CD4-positive, alpha-beta T cell treated with Interleukin-4 for 4 hours (primary cell): ENCODE data around the gene SIX4.
"Not testable (repeated sequence)": the region's sequence is repeated elsewhere in the genome, so short reads cannot be mapped to it uniquely, and the experiment has no call there.

ENCODE experiments used
- DNase-seq: peaks from one replicate; pipeline ENCODE4 v3.0.0-alpha.2; 2020

The SIX4 gene

DNA sequence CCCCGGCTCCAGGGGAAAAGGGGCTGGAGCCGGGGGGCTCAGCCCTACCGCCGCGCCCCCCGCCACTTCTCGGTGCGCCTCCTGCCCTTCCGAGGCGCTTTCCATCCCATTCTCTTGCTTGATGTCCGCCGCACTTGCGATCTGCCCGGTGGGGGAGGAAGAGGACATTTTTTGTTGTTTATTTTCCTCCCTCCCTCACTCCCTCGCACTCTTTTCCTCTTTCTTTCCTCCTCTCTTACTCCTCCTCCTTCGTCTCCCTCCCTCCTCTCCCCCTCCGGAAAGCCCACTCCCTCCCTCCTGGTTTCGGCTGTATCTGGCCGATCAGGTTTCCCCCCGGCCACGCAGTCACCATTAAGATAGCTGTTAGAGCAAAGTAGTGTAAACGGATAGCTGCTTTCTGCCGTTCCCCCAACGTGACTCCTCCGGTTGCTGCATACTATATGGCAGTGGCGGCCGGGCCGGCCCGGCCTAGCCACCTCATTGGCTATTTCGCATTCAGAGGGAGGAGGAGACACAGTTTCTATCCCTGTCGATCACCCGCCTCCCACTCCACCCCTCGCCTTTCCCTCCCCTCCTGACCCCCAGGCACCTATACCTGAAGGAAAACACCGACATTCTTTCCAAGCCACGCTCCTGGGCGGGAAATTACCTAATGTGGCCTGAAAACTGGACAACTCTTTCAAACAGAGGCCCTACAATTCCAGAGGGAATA is at the start of gene SIX4:
SIX4 (minus strand) TSS at position 445 of the 712 bp plus-strand sequence; CDS start at position 168, 277 bp downstream.
- no peak for DNase-seq

DNA sequence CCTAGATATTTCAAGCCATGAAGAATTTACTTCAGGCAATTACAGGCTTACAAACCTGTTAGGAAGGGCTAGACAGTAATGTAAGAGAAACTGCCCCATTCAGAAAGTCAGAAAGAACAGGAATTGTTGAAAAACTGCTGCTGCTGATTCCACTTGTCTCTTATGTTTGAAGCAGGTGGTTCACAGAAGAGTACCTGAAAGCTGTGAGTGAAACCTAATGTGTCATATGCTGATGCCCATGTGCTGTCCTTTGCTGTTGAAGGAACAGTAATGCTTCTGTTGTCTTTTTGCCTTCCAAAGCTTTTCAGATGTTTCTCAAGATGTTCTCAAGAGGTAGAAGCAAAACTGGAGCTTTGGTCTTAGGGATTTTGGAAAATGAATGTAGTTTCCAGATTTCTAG is 49.4 kb upstream of the SIX4 start:
- DNase-seq: no peak

DNA sequence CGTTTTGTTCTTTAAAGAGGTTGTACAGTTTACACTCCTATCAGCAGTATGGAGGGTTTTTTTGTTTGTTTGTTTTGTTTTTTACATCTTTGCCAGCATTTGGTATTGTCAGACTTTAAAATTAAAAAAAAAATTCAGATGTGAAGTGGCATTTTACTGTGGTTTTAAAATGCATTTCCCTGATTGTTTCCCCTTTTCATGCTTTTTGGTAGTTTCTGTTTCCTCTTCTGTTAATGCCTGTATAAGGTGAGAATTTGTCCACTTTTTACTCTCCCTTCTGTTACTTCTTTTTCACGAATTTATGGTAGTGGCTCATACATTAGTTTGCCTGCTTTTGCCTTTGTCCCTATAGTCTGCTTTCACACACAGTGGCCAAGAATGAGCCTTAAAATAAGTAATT is 47.0 kb upstream of the SIX4 start:
- DNase-seq: no peak

DNA sequence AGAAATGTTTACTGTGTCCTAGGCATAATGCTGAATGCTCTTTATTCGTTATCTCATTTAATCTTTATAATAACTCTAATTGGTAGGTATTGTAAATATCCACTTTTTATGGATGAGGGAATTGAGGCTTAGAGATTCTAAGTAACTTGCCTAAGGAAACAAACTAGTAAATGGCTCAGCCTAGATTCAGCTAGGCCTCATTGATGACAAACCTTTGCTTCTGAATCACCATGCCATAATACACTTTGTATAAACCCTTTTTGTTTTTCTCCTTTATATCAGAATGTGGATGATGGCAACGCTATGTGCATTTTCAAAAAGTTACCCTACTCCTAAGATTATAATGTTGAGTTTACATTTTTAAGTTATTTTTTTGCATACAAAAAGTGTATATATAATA is 44.5 kb upstream of the SIX4 start:
- no peak for DNase-seq

DNA sequence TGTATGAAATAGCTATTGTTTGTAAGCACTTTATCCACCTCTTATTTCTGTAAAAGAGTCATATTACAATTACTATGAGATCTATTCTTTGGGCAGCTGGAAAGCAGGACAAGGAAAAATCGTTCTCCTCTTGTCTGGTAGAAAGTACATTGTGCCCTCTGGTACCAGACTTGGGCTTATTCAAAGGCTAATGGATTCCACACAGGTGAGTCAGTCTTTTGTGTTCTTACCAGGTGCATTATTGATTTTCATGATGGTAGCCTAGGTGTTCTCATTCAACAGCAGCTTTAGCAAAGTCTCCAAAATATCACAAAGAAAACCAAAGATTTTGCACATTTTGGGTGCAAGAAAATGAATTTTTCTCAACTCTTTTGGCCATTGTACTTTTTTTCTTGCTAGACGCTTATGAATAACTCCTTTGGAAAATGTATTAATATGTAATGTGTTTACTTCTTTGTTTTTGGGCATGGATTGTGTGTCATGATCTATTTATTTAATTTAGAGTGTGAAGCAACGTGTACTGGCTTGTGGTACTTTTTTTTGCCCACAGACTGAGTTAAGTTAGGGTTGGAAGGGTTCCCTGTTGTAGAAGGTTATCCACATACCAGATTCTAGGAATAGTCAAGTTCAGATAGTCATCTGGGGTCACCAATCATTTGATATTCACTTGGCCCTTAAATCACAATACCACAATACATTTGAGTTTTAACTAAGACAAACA is 36.7 kb upstream of the SIX4 start:
- DNase-seq: no peak

DNA sequence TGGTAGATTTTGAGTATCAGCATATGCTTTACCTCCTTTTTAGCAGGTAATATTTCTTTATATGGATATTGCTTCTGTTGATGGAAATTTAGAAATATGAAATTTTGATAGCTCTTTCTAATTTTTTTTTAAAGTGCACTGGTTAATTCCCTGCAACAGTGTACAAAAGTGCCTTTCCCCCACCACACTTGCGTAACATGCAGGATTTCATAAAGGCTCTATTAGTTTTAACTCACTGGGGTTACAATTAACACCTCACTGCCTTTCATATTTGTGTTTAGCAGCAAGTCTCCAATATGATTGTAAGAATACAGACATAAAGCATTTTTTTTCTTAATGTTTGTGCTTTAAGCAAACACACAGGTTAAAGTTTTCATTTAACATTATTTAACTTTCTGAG is 36.1 kb upstream of the SIX4 start:
- DNase-seq: no peak

DNA sequence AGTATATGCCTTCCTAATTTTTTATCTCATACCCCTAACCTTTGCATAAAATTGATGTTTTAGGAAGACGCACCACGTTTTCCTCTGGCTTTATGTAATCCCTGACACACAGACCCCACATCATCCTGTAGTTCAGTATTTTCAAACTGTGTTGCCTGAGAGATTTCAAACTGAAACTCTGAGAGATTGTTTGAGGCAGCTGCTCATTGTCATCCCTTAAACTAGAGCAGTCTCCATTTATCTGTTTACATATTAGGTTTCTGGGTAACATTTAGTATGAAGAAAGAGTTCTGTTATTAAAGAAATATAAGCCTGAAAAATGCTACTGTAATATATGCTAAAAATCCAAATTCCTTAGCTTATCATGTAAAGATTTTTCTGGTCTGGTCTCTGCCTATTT is 34.7 kb upstream of the SIX4 start:
- no peak for DNase-seq

DNA sequence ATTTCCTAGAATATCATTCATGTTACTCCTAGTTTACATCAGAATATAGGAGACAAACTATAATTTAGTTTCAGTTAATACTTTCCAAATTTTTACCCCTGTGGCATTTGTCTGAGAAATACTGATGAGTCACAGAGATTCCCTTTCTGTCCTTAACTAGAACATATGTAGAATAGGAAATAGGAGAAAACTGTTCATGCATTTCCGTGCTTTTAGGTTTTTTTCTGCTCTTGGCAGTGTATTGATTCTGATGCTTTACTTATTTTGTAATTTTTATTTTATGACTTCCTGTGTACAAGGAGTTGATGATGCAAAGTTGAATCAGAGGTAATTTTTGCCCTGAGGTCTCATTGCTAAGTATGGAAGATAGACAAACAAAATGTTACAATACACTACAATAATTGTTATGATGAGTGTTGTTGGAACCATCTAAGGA is 33.4 kb upstream of the SIX4 start:
- DNase-seq: no peak

DNA sequence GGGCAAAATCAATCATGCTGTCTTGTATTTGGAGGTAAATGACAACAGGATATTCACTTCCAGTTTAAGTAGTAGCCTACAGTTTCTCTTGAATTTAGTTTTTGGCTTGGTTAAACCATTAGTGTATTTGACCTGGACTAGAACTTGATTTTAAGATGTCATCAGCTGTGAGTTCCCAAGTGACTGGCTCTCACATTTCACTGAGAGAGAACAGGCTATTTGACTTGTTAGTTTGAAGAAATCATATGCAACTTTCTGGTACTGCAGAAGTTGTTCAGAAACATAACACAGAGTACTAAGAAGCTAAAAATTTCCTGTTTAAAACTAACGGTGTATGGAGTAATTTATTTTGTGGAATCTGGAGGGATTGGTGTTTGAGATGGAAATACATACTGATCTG is 32.7 kb upstream of the SIX4 start:
- DNase-seq: no peak

DNA sequence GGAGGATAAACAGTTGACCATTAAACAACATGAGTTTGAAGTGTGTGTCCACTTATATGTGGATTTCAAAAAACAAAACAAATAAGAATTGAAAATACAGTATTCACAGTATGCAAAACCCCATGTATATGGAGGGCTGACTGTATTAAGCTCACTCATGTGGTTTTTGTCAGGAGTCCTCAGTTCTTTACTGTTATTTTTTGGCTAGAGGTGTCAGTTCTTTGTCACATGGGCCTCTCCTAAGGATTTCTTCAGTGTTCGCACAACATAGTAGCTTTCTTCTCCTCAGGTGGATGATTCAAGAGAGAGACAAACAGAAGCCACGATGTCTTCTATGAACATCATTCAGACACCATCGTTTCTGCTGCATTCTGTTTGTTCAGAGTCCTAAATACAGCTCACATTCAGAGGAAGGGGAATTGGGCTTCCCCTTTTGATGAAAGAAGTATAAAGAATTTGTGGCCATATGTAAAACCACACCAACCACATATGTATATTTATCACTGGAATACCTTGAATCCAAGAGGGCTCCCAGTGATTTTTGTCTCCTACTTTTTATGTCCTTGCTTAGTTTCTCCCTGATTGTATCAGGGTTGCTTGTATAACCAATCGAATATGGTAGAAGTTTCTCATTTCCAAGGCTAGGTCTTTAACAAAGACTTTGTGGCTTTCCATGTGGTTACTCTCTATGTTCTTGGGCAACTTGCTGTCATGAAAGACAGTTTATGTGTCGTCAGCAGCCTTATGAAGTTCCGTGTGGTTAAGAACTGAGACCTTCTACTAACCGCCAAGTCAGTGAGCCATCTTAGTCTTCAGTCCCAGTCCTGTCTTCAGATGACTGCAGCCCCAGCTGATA is 29.3 kb upstream of the SIX4 start:
- DNase-seq: peak; percentile 71

DNA sequence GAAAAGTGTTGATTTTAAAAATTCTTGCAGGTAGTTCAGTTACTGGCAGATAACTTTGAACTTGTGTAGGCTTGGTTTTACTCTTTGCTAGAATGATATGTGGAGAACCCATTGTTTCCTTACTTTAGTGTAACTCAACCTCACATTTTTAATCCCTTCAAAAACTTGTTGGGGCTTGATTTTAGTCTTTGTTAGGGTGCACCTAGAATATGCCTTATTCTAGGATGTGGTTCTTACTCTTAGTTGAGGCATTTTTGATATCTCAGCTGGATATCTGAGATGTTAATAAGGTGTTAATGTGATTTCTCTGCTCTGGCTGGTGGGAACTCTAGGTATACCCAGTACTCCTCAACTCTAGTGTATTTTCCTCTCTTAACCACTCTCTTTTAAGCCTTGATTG is 20.4 kb upstream of the SIX4 start:
- no peak for DNase-seq

DNA sequence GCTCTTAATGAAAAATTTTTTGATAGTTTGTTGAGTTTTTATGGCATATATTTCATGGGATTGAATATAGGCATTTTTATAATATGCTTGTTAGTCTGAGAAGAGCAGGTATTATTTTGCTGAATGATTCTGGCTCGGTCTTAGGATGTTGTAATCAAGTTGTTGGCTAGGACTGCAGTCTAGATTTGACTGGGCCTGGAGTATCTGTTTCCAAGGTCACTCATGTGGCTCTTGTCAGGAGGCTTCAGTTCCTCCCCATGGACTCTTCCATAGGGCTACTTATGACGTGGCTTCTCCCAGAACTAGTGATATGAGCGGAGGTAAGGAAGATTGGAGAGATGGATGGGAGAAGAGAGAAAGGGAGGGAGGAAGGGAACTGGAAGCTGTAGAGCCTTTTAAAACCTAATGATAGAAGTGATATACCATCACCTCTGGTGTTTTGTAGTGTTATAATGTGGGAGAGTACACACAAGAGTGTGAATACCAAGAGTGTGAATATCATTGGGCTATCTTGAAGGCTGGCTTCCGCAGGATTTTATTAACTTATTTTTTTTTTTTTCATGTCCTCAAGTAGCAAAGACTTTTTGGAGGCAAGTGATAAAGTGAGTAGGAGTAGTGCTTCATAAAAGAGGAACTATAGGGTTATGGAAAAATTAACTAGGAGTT is 14.8 kb upstream of the SIX4 start:
- DNase-seq: no peak

DNA sequence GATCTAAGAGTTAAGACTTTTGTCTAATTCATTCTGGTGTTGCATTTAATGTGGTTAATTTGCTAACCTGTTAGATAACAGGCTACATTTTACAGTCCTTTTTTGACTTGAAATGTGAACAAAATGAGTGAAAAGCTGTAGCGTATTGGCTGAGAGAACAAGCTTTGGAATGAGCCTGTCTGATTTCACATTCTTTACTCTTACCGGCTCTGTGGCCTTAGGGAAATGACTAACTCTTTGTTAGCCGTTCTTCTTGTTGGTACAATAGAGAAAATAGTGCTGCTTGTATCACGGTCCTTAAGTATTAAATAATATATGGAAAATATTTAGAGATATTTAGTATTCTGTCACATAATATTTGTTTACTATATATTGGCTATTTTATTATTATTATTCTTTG is 12.3 kb upstream of the SIX4 start:
- no peak for DNase-seq

DNA sequence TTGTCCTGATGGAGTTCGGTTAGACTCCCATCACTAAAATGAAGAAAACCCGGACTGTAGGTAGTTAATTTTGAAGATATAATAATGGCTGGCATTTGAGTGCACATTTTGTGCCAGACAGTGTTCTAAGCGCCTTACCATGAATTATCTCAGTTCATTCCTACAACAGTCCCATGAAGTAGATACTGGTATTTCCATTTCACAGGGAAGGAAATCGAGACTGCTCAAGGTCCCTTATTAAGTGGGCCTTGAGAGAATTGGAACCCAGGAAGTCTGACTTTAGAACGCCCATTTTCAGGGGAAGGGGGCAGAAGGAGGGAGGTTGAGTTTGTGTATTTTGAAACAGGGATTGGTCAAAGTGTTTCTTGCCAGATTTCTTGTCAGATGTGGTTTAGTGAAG is 11.3 kb upstream of the SIX4 start:
- DNase-seq: no peak

DNA sequence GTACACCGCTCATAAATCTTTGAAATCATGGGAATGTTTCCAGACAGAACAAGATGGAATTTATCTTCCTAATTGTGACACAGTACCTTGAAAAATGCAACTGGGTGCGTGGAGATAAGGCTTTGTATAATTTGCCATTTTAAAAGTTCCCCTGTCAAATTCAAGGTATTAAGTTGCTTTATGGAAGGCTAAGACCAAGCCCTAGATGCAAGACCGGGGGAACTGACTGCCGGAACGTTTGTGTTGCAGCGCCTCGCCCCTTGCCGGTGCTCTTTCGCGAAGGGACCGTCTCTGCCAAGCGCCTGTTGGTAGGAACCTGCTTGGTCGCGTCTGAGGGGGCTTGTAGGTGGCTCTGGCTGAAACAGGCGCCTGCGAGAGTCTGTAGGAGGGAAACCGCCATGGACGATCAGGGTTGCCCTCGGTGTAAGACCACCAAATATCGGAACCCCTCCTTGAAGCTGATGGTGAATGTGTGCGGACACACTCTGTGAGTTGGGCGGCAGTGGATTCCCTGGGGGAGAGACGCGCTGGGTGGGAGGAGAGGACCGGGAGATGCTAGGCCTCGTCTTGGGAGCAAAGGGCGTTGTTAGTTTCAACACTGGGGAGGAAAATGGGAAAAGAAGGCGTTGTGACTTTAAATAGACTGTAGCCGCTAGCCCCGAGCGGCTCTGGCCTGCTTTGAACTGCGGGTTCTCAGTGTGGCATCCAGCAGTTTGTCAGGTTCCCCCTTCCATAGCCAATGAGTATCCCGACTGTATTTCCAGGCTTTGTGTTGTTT is 10.5 kb upstream of the SIX4 start, which contains the start of gene MNAT1:
MNAT1 (plus strand) TSS at position 297 of the 778 bp plus-strand sequence; CDS start at position 399, 102 bp downstream.
- DNase-seq: peak; percentile 72

DNA sequence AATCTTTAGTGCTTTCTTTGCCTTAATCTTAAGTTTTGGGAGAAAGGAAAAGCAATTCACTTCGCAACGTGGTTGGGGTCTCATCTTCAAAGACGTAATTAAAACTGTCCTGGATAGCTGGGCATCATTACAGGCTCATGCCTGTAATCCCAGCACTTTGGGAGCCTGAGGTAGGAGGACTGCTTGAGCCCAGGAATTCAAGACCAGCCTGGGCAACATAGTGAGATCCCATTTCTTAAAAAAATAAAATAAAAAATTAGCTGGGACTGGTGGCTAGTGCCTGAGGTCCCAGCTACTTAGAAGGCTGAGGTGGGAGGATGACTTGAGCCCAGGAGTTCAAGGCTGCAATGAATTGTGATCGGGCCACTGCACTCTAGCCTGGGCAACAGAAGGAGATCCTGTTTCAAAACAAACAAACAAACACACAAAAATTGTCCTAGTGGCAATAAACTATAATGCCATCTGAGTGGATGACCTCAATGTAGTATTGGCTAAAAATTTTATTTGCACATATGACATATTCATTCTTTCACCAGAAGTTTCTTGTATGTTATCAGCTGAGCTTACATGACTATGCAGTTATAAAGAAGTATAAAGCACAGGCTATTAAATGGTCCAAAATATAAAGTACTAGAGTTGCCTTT is 8.8 kb upstream of the SIX4 start:
- DNase-seq: no peak

DNA sequence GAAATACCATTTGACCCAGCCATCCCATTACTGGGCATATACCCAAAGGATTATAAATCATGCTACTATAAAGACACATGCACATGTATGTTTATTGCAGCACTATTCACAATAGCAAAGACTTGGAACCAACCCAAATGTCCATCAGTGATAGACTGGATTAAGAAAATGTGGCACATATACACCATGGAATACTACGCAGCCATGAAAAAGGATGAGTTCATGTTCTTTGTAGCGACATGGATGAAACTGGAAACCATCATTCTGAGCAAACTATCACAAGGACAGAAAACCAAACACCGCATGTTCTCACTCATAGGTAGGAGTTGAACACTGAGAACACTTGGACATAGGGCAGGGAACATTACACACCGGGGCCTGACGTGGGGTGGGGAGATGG is 7.1 kb upstream of the SIX4 start:
- DNase-seq: not testable (repeated sequence)

DNA sequence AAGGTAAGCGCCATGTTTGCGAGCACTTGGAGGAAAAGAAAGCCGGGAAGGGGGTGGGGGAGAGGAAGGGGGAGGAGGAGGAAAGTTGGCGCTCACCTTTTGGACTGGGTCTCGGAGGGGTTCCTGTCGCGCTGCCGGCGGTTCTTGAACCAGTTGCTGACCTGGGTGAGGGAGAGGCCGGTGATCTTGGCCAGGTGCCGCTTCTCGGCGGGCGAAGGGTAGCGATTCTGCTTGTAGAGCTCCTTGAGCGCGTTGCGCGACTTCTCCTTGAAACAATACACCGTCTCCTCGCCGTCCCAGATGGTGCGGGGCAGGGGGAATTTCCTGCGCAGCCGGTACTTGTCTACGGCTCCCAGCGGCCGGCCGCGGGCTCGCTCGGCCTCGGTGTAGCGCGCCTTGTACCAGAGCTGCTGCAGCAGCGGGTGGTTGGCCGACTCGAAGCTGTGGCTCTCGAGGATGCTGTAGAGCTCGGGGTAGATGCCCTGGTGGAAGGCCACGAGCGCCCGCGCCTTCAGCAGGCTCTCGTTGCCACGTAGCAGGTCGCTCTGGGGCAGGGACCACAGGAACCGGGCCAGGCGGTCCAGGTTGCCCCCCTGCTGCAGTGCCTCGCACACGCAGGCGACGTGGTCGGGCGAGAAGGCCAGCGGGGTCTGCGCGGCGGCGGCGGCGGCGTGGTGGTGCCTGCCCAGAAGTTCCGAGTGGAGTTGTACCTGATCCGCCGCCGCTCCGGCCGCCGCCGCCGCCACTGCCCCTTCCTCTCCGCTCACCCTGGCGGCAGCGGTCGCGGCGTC is 840 bp downstream of the SIX4 start:
- DNase-seq: no peak

DNA sequence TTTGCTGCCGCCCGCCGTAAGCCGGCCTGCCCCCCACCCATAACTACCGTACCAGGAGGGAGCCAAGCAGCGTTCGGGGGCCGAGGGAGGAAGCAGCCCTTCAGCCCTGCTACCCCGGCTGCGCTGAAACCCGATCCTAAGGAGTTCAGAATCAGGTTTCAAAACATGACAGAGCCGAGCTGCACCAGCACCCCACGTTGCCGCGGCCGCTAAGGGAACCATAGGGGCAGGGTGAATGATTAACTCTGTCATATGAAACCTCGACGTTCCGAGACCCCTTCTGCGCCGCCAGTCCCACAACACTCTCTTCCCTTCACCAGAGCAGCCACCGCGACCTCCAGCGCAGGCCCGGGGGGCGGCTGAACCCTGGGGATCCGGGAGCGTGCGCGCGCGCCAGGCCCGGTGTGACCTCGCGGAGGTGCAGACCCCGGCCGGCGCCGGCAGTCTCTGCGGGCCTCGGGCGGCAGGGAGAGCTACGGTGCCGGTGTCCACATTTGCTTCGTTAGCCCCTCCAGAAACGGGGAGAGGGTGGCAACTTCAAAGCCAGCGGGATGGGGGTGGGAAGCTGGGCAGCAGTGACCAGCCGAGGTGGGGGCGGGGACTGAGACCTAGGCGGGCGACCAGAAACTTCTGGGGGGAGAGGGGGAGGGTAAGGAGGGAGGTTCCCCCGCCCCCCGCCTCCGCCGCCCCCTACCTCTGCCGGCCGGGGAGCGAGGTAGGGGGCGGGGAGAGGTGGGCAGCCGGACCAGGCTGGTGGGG is 1.6 kb downstream of the SIX4 start:
- no peak for DNase-seq

DNA sequence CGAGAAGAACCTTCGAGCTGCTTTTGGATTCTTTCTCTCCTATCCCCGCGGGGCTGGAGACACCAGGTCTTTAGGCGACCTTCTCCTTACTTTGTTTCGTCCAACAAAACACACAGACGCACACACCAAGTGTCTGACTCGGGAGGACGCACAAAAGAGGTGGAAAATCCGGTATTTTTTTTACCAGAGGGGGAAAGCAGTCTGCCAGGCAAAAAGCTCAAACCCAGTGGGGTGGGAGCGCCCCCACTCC is 2.1 kb downstream of the SIX4 start:
- no peak for DNase-seq
